Activated B cell treated with CpG ODN at 0.5 μM for 24 hours (primary cell): ENCODE data around the gene LRBA. TPM values are rescaled to one million over a fixed set of nuclear protein-coding genes. Genes with fewer than 3 reads are reported as not detected.
"Not testable (repeated sequence)": the region's sequence is repeated elsewhere in the genome, so short reads cannot be mapped to it uniquely, and the experiment has no call there.

Source experiments
- ATAC-seq: fragments of 200-7000 bp; cut with Tn5 transposase; one replicate; pipeline ENCODE4 v1.10.0; 2021; ENCODE audit warnings: low read depth, mild to moderate bottlenecking, moderate library complexity
- CTCF ChIA-PET: fragments of 350-600 bp; sonication (Branson Sonifier 250); formaldehyde crosslinking; loops from one replicate; lab custom pipeline; 2021; ENCODE audit warnings: antibody characterized with exemption; lab: Charles Lee
- POLR2A ChIA-PET: fragments of 350-600 bp; sonication (Branson Sonifier 250); formaldehyde crosslinking; loops from one replicate; lab custom pipeline; 2021; ENCODE audit warnings: antibody characterized with exemption; lab: Charles Lee
- DNase-seq: peaks from one replicate; pipeline ENCODE4 v3.0.0; 2022
- H3K27ac Mint-ChIP-seq: one replicate; pipeline ENCODE4 v1.8.0; 2020; ENCODE audit warnings: mixed read lengths
- H3K27me3 Mint-ChIP-seq: one replicate; pipeline ENCODE4 v1.8.0; 2021; ENCODE audit warnings: mixed read lengths
- H3K36me3 Mint-ChIP-seq: one replicate; pipeline ENCODE4 v1.8.0; 2021; ENCODE audit warnings: low read depth, mixed read lengths
- H3K4me1 Mint-ChIP-seq: one replicate; pipeline ENCODE4 v1.8.0; 2021; ENCODE audit warnings: mixed read lengths
- H3K4me3 Mint-ChIP-seq: one replicate; pipeline ENCODE4 v1.8.0; 2020; ENCODE audit warnings: mild to moderate bottlenecking, mixed read lengths
- H3K9me3 Mint-ChIP-seq: one replicate; pipeline ENCODE4 v1.8.0; 2020; ENCODE audit warnings: mixed read lengths
- intact Hi-C: fragments of 100-400 bp; cut with micrococcal nuclease; formaldehyde crosslinking; loops from one replicate; pipeline ENCODE4 v1.15.1; 2024
- total RNA-seq: library from RNA; stranded (reverse); gene quantifications from 2 replicates; pipeline ENCODE4 v1.2.3, GENCODE V29; 2022
- TF ChIP-seq, protein P1 (sequence below): fragments of 200-600 bp; IDR thresholded peaks from one replicate; pipeline ENCODE4 v1.8.0; 2022; ENCODE audit warnings: antibody characterized with exemption, mild to moderate bottlenecking

Gene LRBA
- total RNA-seq, 1 donor from 2014 or later: 66.5 TPM

DNA sequence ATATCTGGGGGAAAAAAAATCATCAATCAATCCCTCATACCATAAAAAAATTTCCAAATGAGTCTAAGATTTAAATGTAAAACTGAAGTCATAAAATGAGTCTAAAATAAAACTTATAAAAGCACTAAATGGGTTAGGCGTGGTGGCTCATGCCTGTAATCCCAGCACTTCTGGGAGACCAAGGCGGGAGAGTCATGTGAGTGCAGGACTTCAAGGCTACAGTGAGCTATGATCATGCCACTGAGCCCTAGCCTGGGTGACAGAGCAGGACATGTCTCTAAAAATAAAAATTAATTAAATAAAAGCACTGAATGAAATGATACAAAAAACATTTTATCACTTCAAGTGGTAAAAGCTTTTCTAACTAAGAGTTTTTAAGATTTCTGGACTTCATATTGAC, 83.3 kb downstream of the LRBA start:
- intact Hi-C loops: no loop called here
- DNase-seq: no peak
- Mint-ChIP-seq H3K27me3 (no peaks in the 10 kb centered on the region), H3K4me1 (peaks cover 3% of the 10 kb centered on the region), H3K27ac (no peak overlapping the region), H3K36me3 (peaks cover 19% of the 10 kb centered on the region), H3K9me3 (no peaks in the 10 kb centered on the region), H3K4me3 (no peak overlapping the region)
- ATAC-seq: no peak
- CTCF ChIA-PET: no interaction called here
- POLR2A ChIA-PET: no interaction called here
- TF ChIP-seq, protein P1, sequence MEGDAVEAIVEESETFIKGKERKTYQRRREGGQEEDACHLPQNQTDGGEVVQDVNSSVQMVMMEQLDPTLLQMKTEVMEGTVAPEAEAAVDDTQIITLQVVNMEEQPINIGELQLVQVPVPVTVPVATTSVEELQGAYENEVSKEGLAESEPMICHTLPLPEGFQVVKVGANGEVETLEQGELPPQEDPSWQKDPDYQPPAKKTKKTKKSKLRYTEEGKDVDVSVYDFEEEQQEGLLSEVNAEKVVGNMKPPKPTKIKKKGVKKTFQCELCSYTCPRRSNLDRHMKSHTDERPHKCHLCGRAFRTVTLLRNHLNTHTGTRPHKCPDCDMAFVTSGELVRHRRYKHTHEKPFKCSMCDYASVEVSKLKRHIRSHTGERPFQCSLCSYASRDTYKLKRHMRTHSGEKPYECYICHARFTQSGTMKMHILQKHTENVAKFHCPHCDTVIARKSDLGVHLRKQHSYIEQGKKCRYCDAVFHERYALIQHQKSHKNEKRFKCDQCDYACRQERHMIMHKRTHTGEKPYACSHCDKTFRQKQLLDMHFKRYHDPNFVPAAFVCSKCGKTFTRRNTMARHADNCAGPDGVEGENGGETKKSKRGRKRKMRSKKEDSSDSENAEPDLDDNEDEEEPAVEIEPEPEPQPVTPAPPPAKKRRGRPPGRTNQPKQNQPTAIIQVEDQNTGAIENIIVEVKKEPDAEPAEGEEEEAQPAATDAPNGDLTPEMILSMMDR: no peak

DNA sequence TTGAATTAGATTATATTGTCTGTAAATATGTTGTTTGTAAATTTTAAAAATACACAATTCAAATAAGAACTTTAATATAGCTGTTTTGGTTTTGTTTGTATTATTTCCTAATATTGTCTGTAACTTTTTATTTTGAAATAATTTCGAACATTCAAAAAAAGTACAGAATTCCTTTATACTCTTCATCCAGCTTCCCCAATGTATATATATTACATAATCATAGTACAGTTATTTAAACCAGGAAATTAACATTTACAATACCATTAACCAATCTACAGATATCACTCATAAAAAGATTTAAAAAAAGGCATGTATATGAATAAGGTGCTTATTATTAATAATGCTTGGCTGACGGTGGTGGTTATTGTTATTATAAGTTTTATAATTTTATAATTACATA, 84.1 kb downstream of the LRBA start:
- TF ChIP-seq, protein P1: no peak
- no peaks in the 10 kb centered on the region for H3K4me1 Mint-ChIP-seq
- H3K27me3 Mint-ChIP-seq: no peaks in the 10 kb centered on the region
- H3K36me3 Mint-ChIP-seq: peaks cover 25% of the 10 kb centered on the region
- ChIA-PET CTCF (no interaction called here), POLR2A (no interaction called here)
- no peak overlapping the region for H3K4me3 Mint-ChIP-seq
- ATAC-seq: no peak
- H3K27ac Mint-ChIP-seq: no peak overlapping the region
- no peaks in the 10 kb centered on the region for H3K9me3 Mint-ChIP-seq
- intact Hi-C loops: no loop called here
- DNase-seq: no peak

DNA sequence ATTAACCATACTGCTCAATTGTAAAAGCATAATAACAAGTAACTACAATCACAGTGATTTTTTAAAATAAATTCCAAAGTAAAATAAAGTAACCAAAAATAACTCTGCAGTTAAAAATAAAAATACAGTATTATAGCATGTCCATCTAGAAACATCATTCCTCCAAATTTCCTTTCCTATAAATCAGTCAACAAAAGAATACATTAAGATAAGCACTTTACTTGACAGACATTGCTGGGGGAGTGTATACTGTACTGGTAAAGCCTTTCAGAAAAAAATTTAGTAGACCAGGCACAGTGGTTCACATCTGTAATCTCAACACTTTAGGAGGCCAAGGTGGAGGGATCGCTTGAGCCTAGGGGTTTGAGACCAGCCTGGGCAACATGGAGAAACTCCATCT, 91.1 kb downstream of the LRBA start:
- Mint-ChIP-seq H3K36me3 (peaks cover 66% of the 10 kb centered on the region), H3K27ac (no peak overlapping the region), H3K4me1 (no peaks in the 10 kb centered on the region), H3K4me3 (no peak overlapping the region), H3K27me3 (no peaks in the 10 kb centered on the region), H3K9me3 (no peaks in the 10 kb centered on the region)
- intact Hi-C loops: no loop called here
- TF ChIP-seq, protein P1: no peak
- ChIA-PET POLR2A (interaction anchor here (0.7 kb wide), 1 partner anchor 188 kb away, joined by 3 read pairs; no protein-coding TSS in a partner anchor), CTCF (no interaction called here)
- ATAC-seq (no peak), DNase-seq (no peak)

DNA sequence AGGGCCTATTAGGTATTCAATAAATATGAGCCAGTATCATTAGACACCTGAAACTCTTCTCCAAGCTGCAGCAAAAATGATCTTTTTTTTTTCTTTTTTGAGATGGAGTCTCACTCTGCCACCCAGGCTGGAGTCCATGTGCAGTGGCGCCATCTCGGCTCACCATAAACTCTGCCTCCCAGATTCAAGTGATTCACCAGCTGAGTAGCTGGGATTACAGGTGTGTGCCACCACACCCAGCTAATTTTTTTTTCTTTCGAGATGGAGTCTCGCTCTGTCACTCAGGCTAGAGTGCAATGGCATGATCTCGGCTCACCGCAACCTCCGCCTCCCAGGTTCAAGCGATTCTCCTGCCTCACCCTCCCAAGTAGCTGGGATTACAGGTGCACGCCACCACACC, 93.6 kb downstream of the LRBA start:
- H3K9me3 Mint-ChIP-seq, CTCF ChIA-PET, DNase-seq, H3K4me3 Mint-ChIP-seq, H3K27me3 Mint-ChIP-seq, H3K27ac Mint-ChIP-seq, ATAC-seq, POLR2A ChIA-PET, intact Hi-C loops, H3K4me1 Mint-ChIP-seq: not testable (repeated sequence)
- peaks cover 63% of the 10 kb centered on the region for H3K36me3 Mint-ChIP-seq

DNA sequence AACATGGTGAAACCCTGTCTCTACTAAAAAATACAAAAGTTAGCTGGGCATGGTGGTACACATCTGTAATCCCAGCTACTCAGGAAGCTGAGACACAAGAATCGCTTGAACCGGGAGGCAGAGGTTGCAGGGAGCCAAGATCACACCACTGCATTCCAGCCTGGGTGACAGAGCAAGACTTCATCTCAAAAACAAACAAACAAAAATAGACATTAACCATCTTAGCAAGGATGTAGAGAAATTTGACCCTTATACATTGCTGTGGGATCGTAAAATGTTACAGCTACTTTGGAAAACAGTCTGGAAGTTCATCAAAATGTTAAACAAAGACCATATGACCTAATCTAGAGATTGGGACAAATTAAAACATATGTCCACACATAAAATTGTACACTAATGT, 96.5 kb downstream of the LRBA start:
- H3K27ac Mint-ChIP-seq, DNase-seq, CTCF ChIA-PET, intact Hi-C loops, H3K4me3 Mint-ChIP-seq, ATAC-seq, H3K9me3 Mint-ChIP-seq, POLR2A ChIA-PET, H3K27me3 Mint-ChIP-seq, H3K4me1 Mint-ChIP-seq: not testable (repeated sequence)
- peaks cover 66% of the 10 kb centered on the region for H3K36me3 Mint-ChIP-seq

DNA sequence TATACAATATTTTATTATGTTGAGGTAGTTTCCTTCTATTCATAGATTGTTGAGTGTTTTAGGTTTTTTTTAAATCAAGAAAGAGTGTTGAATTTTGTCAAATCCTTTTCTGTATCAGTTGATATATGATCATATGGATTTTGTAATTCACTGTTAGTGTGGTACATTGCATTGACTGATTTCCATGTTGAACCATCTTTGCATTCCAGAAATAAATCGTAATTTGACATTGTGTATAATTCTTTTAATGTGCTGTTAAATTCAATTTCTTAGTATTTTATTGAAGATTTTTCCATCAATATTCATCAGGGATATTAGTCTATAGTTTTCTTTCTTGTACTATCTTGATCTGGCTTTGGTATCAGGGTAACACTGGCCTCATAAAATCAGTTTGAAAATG, 103.8 kb downstream of the LRBA start:
- Mint-ChIP-seq H3K4me1 (peaks cover 3% of the 10 kb centered on the region), H3K27me3 (no peaks in the 10 kb centered on the region), H3K4me3 (no peak overlapping the region), H3K9me3 (peaks cover 15% of the 10 kb centered on the region), H3K27ac (no peak overlapping the region), H3K36me3 (peaks cover 83% of the 10 kb centered on the region)
- DNase-seq (no peak), ATAC-seq (no peak)
- intact Hi-C loops: loop anchor here (5.0 kb wide), 1 partner anchor 51 kb away; no protein-coding TSS in a partner anchor
- POLR2A ChIA-PET: no interaction called here
- TF ChIP-seq, protein P1: no peak
- CTCF ChIA-PET: no interaction called here
